Measurements from ENCODE around the gene LDLRAP1. TPM values are rescaled to one million over a fixed set of nuclear protein-coding genes. Genes with fewer than 3 reads are reported as not detected.

The LDLRAP1 gene
- total and polyA plus RNA-seq, 2 experiments from 2014 or later: 9.6 to 22.7 TPM

GRCh38 chr1:25532970-25533369 is 10.4 kb upstream of the LDLRAP1 start:
- Mint-ChIP-seq H3K9me3 (no peaks in the 10 kb centered on the region), H3K36me3 (ENCODE audit: low read depth) (no peaks in the 10 kb centered on the region), H3K27ac (no peak overlapping the region; the same call in 1 of the 2 replicates), H3K4me3 (no peak overlapping the region), H3K4me1 (peaks cover 13% of the 10 kb centered on the region), H3K27me3 (ENCODE audit: insufficient read depth, low read depth, poor library complexity) (peaks cover 10% of the 10 kb centered on the region)
- Histone ChIP-seq H3K79me2 (replicated peaks; ENCODE audit: insufficient read depth) (no peaks in the 10 kb centered on the region), H2AFZ (no peak overlapping the region), H3K36me3 (ENCODE audit: insufficient read depth) (no peaks in the 10 kb centered on the region), H4K20me1 (replicated peaks; ENCODE audit: insufficient read depth) (no peaks in the 10 kb centered on the region), H3K27ac (ENCODE audit: low read depth) (no peak overlapping the region), H3K4me1 (ENCODE audit: insufficient read depth) (peaks cover 7% of the 10 kb centered on the region; the same call in 1 of the 2 replicates), H3K4me2 (no peak overlapping the region), H3K4me3 (no peak overlapping the region), H3K27me3 (ENCODE audit: insufficient read depth) (no peaks in the 10 kb centered on the region), H3K9me2 (ENCODE audit: insufficient read depth) (no peaks in the 10 kb centered on the region), H3F3A (replicated peaks; ENCODE audit: low read depth) (0 out of 2 replicates have a peak, but pooled peaks cover 2% of the 10 kb centered on the region)
- no peak for DNase-seq (ENCODE audit: low spot score)
- TF ChIP-seq CTCF (conservative IDR thresholded peaks at IDR 0.05; ENCODE audit: low read depth in 2 of 2) (peak in 1 of 2 experiments; percentile 25; a peak in 2 of 4 replicates), JUNB (IDR thresholded peaks at IDR 0.05; ENCODE audit: unreplicated experiment) (no peak)
- no peak for ATAC-seq

GRCh38 chr1:25533775-25534409 is 9.5 kb upstream of the LDLRAP1 start:
- no peak for ATAC-seq
- H3K27ac ChIP-seq (ENCODE audit: low read depth): no peak overlapping the region
- H3K4me3 ChIP-seq: no peak overlapping the region
- H3K9me3 Mint-ChIP-seq: no peaks in the 10 kb centered on the region
- TF ChIP-seq ZNF114 (CRISPR knock-in tag; IDR thresholded peaks at IDR 0.05): no peak
- no peak for TF ChIP-seq CREB1 (CRISPR knock-in tag; IDR thresholded peaks at IDR 0.05; ENCODE audit: low read depth)
- no peak for TF ChIP-seq EZH2phosphoT487 (IDR thresholded peaks at IDR 0.05; ENCODE audit: unreplicated experiment)
- no peak for DNase-seq (ENCODE audit: low spot score)
- 0 out of 2 replicates have a peak, but pooled peaks cover 2% of the 10 kb centered on the region for H3F3A ChIP-seq (replicated peaks; ENCODE audit: low read depth)
- H3K4me1 ChIP-seq (ENCODE audit: insufficient read depth): peaks cover 7% of the 10 kb centered on the region; the same call in 1 of the 2 replicates
- H2AFZ ChIP-seq: no peak overlapping the region
- H3K79me2 ChIP-seq (replicated peaks; ENCODE audit: insufficient read depth): no peaks in the 10 kb centered on the region
- H3K36me3 ChIP-seq (ENCODE audit: insufficient read depth): no peaks in the 10 kb centered on the region
- H3K36me3 Mint-ChIP-seq (ENCODE audit: low read depth): no peaks in the 10 kb centered on the region
- no peaks in the 10 kb centered on the region for H3K27me3 ChIP-seq (ENCODE audit: insufficient read depth)
- H3K27ac Mint-ChIP-seq: no peak overlapping the region
- H4K20me1 ChIP-seq (replicated peaks; ENCODE audit: insufficient read depth): no peaks in the 10 kb centered on the region
- H3K4me1 Mint-ChIP-seq: peaks cover 13% of the 10 kb centered on the region
- H3K4me2 ChIP-seq: no peak overlapping the region
- H3K9me2 ChIP-seq (ENCODE audit: insufficient read depth): no peaks in the 10 kb centered on the region
- H3K27me3 Mint-ChIP-seq (ENCODE audit: insufficient read depth, low read depth, poor library complexity): peaks cover 10% of the 10 kb centered on the region
- H3K4me3 Mint-ChIP-seq: no peak overlapping the region

GRCh38 chr1:25534410-25534788 is 9.0 kb upstream of the LDLRAP1 start:
- peaks cover 7% of the 10 kb centered on the region; the same call in 1 of the 2 replicates for H3K4me1 ChIP-seq (ENCODE audit: insufficient read depth)
- no peak overlapping the region for H3K4me3 ChIP-seq
- H3K9me3 Mint-ChIP-seq: no peaks in the 10 kb centered on the region
- no peak overlapping the region for H2AFZ ChIP-seq
- no peak for TF ChIP-seq CTCF (conservative IDR thresholded peaks at IDR 0.05; ENCODE audit: low read depth in 2 of 2)
- TF ChIP-seq EZH2 (IDR thresholded peaks at IDR 0.05; ENCODE audit: low read depth, unreplicated experiment): no peak
- H3K27ac Mint-ChIP-seq: no peak overlapping the region
- H3K9me2 ChIP-seq (ENCODE audit: insufficient read depth): no peaks in the 10 kb centered on the region
- peaks cover 13% of the 10 kb centered on the region for H3K4me1 Mint-ChIP-seq
- ATAC-seq: no peak
- H3K36me3 Mint-ChIP-seq (ENCODE audit: low read depth): no peaks in the 10 kb centered on the region
- H3K36me3 ChIP-seq (ENCODE audit: insufficient read depth): no peaks in the 10 kb centered on the region
- no peak for DNase-seq (ENCODE audit: low spot score)
- H3F3A ChIP-seq (replicated peaks; ENCODE audit: low read depth): 0 out of 2 replicates have a peak, but pooled peaks cover 2% of the 10 kb centered on the region
- H4K20me1 ChIP-seq (replicated peaks; ENCODE audit: insufficient read depth): no peaks in the 10 kb centered on the region
- peaks cover 10% of the 10 kb centered on the region for H3K27me3 Mint-ChIP-seq (ENCODE audit: insufficient read depth, low read depth, poor library complexity)
- no peaks in the 10 kb centered on the region for H3K79me2 ChIP-seq (replicated peaks; ENCODE audit: insufficient read depth)
- no peak overlapping the region for H3K27ac ChIP-seq (ENCODE audit: low read depth)
- H3K27me3 ChIP-seq (ENCODE audit: insufficient read depth): no peaks in the 10 kb centered on the region
- no peak overlapping the region for H3K4me3 Mint-ChIP-seq
- H3K4me2 ChIP-seq: no peak overlapping the region

All from GM23338 (cell line).